EH (cell line): ENCODE results near the gene CKAP2.
"Not testable (repeated sequence)": the region's sequence is repeated elsewhere in the genome, so short reads cannot be mapped to it uniquely, and the experiment has no call there.

Source experiments
- DNase-seq: peaks from one replicate; pipeline ENCODE4 v3.0.0-alpha.2; 2015; ENCODE audit warnings: low read depth

Gene CKAP2

DNA sequence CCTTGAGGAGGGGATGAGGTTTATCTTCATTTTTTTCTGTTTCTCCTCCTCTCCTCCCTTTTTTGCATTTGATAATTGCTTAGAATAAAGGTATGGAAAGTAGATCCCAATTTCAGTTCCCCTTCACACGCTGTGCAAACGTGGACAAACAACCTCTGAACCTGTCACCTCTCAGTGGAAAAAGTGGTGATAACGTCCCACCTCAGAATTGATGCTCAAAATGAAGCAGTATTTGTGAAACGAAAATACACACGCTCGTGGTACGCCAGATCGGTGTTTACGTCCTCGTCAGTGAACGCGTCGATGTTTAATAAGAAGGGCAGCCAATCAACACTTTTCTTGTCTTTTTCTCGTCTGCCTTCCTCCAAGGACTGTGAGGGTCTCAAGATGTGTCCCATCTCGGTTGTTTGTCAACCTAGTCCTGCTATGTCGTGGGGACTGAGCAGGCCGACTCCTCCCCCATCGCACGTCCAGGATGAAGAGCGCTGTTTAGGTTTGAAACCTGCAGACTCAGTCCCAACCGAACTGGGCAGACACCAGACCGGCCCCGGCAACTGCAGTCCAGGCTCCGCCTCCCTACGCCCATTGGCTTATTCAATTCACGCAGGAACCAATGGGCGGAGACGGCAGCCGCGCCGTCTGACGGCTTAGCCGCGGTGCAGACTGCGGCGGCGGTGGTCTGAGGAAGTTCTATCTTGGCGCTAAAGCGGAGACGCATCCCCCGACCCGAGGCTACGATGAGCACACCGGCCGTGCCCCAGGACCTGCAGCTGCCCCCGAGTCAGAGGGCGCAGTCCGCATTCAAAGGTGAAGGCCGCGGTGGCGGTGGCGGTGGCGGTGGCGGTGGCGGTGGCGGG lies at the start of gene CKAP2:
TSS of gene CKAP2 (plus strand) at position 659 of the 857 bp plus-strand sequence. CDS start at position 738, 79 bp downstream.
- DNase-seq = peak; percentile 94

- DNase-seq = peak; percentile 58
Measured at GRCh38 chr13:52405767-52406494, 49.3 kb upstream of the CKAP2 start, which contains the start of gene THSD1. Gene THSD1, minus strand, starts transcription at chr13:52406172. Its CDS starts 3,572 bp downstream, at chr13:52402600.

DNA sequence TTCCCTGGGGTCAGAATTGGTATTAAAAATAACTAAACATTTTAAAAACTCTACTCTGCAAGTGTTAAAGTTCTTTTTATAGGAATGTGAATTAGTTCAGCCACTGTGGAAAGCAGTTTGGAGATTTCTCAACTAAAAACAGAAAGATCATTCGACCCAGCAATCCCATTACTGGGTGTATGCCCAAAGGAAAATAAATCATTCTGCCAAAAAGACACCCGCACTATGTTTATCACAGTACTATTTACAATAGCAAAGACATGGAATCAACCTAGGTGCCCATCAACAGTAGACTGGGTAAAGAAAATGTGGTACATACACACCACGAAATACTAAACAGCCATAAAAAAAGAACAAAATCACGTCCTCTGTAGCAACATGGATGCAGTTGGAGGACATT lies 48.6 kb upstream of the CKAP2 start:
- DNase-seq = no peak

DNA sequence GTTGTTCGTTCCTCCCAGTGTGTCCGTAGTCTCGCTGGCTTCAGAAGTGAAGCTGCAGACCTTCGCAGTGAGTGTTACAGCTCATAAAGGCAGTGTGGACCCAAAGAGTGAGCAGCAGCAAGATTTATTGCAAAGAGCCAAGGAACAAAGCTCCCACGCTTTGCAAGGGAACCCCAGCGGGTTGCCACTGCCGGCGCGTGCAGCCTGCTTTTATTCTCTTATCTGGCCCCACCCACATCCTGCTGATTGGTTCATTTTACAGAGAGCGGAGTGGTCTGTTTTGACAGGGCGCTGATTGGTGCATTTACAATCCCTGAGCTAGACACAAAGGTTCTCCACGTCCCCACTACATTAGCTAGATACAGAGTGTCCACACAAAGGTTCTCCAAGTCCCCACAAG lies 47.8 kb upstream of the CKAP2 start:
- DNase-seq = not testable (repeated sequence)

GRCh38 chr13:52408071-52408658 lies 47.1 kb upstream of the CKAP2 start:
- DNase-seq = not testable (repeated sequence)

DNA sequence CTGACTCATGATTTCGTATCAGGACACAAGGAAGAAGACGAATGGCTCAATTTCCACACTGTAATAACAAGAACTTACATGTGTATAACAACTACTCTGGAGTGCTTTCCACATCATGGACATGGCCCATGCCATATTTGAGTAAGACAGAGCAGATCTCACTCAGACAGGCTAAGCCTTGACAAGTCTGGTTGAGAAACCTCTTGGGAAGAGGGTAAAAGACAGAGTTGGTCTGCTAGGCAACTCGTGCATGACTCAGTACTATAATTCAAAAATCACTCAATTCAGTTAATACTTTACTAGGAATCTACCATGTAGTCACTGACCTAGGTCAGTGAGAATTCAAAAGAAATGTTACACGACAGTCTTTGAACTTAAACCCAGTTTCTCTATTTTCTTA lies 43.6 kb upstream of the CKAP2 start:
- DNase-seq = peak; percentile 24

- no peak for DNase-seq
Measured at GRCh38 chr13:52412128-52412527, 43.1 kb upstream of the CKAP2 start.

GRCh38 chr13:52414051-52414450 lies 41.2 kb upstream of the CKAP2 start:
- no peak for DNase-seq

DNA sequence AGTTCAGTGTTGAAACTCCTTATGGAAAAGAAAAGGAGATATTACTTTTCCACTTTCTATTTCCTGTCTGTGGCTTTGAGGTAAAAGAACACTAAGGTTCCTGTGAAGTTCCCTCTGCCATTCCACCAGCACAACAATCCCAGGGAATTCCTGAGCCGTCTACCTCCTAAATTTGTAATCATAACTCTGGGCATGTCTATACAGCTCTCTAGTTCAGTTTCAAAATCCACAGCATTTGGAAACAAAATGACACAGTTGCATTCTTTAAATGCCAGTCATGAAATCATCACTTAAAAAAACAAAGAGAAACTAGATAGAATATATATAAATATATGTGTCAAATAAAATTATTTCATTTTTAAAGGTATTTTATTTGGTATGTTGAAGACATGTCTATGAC lies 40.3 kb upstream of the CKAP2 start:
- DNase-seq = peak; percentile 68

- no peak for DNase-seq
Measured at GRCh38 chr13:52419080-52419479, 36.2 kb upstream of the CKAP2 start.

DNA sequence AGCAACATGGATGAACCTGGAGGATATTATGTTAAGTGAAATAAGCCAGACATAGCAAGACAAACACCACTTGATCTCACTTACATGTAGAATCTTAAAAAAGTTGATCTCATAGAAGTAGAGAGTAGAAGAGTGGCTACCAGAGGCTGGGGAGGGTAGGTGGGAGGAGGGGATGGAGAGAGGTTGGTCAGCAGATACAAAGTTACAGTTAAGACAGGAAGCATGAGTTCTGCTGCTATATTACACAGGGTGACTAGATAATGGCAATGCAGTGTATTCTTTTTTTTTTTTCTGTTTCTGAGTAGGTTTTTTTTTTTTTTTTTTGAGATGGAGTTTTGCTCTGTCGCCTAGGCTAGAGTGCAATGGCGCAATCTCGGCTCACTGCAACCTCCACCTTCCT lies 34.1 kb upstream of the CKAP2 start:
- no peak for DNase-seq

DNA sequence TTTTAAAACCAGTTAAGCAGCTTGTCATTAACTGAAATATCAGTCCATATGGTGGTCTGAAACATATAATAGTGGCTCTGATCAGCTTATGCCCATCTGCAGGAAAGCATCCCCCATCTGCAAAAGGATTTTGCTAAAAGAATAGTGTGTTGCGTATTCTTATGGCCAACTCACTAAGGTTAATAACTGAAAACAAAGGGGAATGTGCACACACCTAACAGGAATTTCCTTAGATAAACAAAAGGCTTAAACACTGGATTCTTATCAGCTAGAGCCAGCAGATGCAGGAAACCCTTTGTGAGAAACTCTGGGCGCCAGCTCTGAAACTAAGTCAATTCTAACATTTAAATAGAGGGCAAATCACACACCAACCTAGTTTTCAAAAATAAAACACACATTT lies 27.0 kb upstream of the CKAP2 start:
- DNase-seq = peak; percentile 5

GRCh38 chr13:52432456-52432855 lies 22.8 kb upstream of the CKAP2 start:
- no peak for DNase-seq

DNA sequence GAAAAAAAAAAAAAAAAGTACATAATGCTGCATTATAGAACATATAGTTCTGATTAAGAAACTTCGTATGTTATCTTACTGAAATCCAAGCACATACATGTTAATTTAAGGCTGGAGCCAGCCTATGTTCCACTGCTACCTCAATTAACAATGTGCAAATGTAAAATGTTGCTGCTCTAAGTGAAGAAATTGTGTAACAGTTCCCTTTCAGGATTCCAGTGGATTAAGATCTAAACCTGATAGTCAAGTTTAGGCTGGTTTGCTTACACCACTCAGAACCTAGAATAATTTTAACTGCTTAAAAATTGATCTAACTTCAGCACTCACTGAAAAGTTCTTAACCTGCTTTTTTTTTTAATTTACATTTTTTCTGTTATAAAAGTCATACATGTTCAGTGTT lies 9.0 kb upstream of the CKAP2 start:
- DNase-seq = no peak

DNA sequence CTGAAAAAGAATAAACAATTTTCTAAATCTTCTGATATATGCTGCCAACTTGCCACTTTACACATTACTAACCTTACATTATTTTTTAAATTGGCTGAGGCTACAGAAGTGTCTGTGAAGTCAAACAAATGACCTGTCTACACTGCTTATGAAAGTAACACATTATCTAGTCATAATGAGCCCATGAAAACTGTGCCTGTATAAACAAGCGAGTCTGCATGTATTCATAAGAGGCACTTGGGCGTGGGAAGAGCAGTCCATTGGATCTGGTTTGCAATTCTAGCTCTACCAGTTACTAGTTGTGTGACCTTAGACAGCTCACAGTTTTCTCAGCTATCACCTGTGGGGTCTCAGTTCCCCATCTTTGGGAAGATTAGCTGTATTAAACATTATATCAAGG lies 7.9 kb upstream of the CKAP2 start:
- DNase-seq = no peak

GRCh38 chr13:52447815-52448552 lies 7.3 kb upstream of the CKAP2 start:
- DNase-seq = no peak

- no peak for DNase-seq
Measured at GRCh38 chr13:52449331-52450011, 5.8 kb upstream of the CKAP2 start.

DNA sequence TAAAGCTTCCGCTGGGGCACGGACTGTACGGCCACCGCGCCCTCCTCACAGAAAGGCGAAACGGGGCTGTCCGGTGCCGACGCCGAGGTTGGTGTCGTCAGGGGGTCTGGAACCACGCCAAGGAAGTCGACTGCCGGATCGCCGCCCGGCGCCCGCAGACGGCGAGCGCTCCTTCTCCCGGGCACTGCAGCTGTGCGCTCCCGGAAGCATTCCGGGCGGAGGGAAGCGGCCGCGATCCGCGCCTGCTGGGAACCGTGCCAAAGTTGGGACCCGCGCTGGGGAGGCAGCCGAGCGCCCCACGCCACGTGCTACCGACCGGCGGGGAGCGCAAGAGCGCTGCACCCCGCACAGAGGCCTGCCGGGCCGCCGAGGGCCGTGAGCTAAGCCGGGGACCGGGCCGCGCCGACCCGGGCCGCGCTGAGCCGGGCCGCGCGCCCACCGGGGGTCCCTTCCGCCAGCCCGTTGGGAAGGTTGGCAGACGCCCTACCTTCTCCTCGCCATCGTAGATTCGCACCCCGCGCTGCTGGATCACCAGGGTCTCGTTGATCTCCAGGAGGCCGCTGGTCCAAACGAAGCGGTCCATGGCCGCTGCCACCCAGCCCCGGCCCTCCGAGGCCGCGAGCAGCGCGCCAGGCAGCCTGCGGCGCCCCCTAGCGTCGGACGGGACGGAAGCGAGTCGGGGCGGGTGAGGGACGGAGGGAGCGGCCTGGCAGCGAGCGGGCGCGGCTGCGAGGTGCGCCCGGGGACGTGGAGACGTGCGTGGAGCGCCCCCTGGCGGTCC lies 5.1 kb upstream of the CKAP2 start, which contains the start of gene VPS36:
TSS of gene VPS36 (minus strand) at position 623 of the 781 bp plus-strand sequence. CDS start at position 583, 40 bp downstream.
- DNase-seq = peak; percentile 93

GRCh38 chr13:52450793-52451116 lies 4.5 kb upstream of the CKAP2 start:
- no peak for DNase-seq

GRCh38 chr13:52451135-52451804 lies 4.0 kb upstream of the CKAP2 start:
- no peak for DNase-seq
